K562 (cell line): ENCODE data around the gene PLEKHF1. TPM values are rescaled to one million over a fixed set of nuclear protein-coding genes. Genes with fewer than 3 reads are reported as not detected.

Experiments
- ATF1 ChIP-seq, 2 experiments: fragments of 450-650 bp in 1 of 2; IDR thresholded peaks; 2 replicates each; pipeline ENCODE4 v1.6.1; 2016; ENCODE audit warnings: missing compliant biosample characterization in 1 of 2, missing genetic modification characterization in 1 of 2
- CREM ChIP-seq: IDR thresholded peaks from 2 replicates; pipeline ENCODE4 v1.6.1; 2014; ENCODE audit warnings: antibody characterized with exemption, low read depth
- DPF2 ChIP-seq: fragments of 450-650 bp; IDR thresholded peaks from 2 replicates; pipeline ENCODE4 v1.6.1; 2016
- GTF3C2 ChIP-seq: IDR thresholded peaks from 3 replicates; pipeline ENCODE4 v1.6.1; 2011; ENCODE audit warnings: borderline replicate concordance, mild to moderate bottlenecking, moderate library complexity; ENCODE audit not compliant: insufficient read length; ENCODE audit errors: extremely low read depth
- KLF16 ChIP-seq: IDR thresholded peaks from 2 replicates; pipeline ENCODE4 v1.6.1; 2016; ENCODE audit warnings: antibody characterized with exemption
- MYC ChIP-seq, 2 experiments: fragments of 250-450 bp in 1 of 2; sonication (Bioruptor Pico) in 1 of 2; IDR thresholded peaks; 2 replicates each; pipeline versions ENCODE4 v1.5.1 to v1.6.1; 2012 to 2021; ENCODE audit warnings: low read depth in 2 of 2, borderline replicate concordance in 1 of 2, improper control_type of control experiment in 1 of 2, low read length in 1 of 2, mild to moderate bottlenecking in 1 of 2, moderate library complexity in 1 of 2
- NKRF ChIP-seq: fragments of 450-650 bp; IDR thresholded peaks from 2 replicates; pipeline ENCODE4 v1.6.1; 2016; ENCODE audit warnings: borderline replicate concordance
- NR2C2 ChIP-seq, 2 experiments: fragments of 200-800 bp in 1 of 2; sonication (Bioruptor generic) in 1 of 2; sonication (generic) in 1 of 2; formaldehyde crosslinking in 1 of 2; IDR thresholded peaks; 2 replicates each; pipeline versions ENCODE4 v1.6.1 to v1.8.0; 2016 to 2022; ENCODE audit warnings: mild to moderate bottlenecking in 1 of 2, missing compliant biosample characterization in 1 of 2, missing genetic modification characterization in 1 of 2, missing genetic modification reagents in 1 of 2
- NRF1 ChIP-seq, 2 experiments: fragments of 450-650 bp; IDR thresholded peaks in 1 of 2; conservative IDR thresholded peaks in 1 of 2; 2 replicates each; pipeline ENCODE4 v1.6.1; 2014; ENCODE audit warnings: mild to moderate bottlenecking in 2 of 2
- ZC3H4 ChIP-seq: sonication (generic); formaldehyde crosslinking; IDR thresholded peaks from 2 replicates; pipeline ENCODE4 v1.9.0; 2021; ENCODE audit warnings: missing genetic modification reagents, borderline replicate concordance
- ZNF175 ChIP-seq: fragments of 200-800 bp; sonication (Bioruptor generic); IDR thresholded peaks from 2 replicates; pipeline ENCODE4 v1.6.1; 2016; ENCODE audit warnings: low read depth, mild to moderate bottlenecking, missing genetic modification characterization, missing compliant biosample characterization
- polyA plus RNA-seq, 8 experiments: library from polyadenylated mRNA; depleted of rRNA in 4 of 8; stranded (reverse) in 5 of 8; unstranded in 3 of 8; fragments of >200 nt; fragmentation: Nextera tagmentation in 2 of 8; fragmentation: Illumina TruSeq in 1 of 8; extraction: Ambion mirVana in 2 of 8; extraction: Trizol in 1 of 8; gene quantifications; 2 replicates each; pipeline versions ENCODE4 v1.2.1 to v1.2.3, GENCODE V29; 2011 to 2014; ENCODE audit warnings: inconsistent platforms in 1 of 8, missing spikeins in 1 of 8
- total RNA-seq, 7 experiments: library from RNA; depleted of rRNA in 6 of 7; stranded (reverse); fragments of >200 nt in 6 of 7; fragmentation: Illumina TruSeq in 2 of 7; extraction: Trizol in 2 of 7; gene quantifications; 2 replicates each; pipeline versions ENCODE4 v1.2.1 to v1.2.3, GENCODE V29; 2011 to 2021; ENCODE audit warnings: low replicate concordance in 1 of 7
- TF ChIP-seq, protein P1 (sequence below): fragments of 450-650 bp; formaldehyde crosslinking; IDR thresholded peaks from 2 replicates; pipeline ENCODE4 v1.4.0; 2022; ENCODE audit warnings: missing genetic modification characterization
- TF ChIP-seq, protein P2 (sequence below), 2 experiments: fragments of 450-650 bp; IDR thresholded peaks; 2 replicates each; pipeline ENCODE4 v1.6.1; 2016
- TF ChIP-seq, protein P3 (sequence below): IDR thresholded peaks from 2 replicates; pipeline ENCODE4 v1.6.1; 2011; ENCODE audit warnings: borderline replicate concordance, low read depth, mild to moderate bottlenecking, moderate library complexity, low read length; ENCODE audit not compliant: insufficient read depth, poor library complexity, severe bottlenecking

PLEKHF1 gene
- total and polyA plus RNA-seq, 9 of the 15 experiments (the other 6 are each of a cell fraction or from before 2014, with no cell fraction given) = 0.07 to 13.4 (median 3.9) TPM; not detected in 1

GRCh38 chr19:29715701-29716581 is 50.7 kb downstream of the PLEKHF1 start (continued):
- no peak for TF ChIP-seq CREM
- TF ChIP-seq NR2C2 (CRISPR knock-in tag; IDR thresholded peaks at IDR 0.05) = no peak
- peak; percentile 72; the same call in 1 of the 2 replicates for TF ChIP-seq NR2C2 (tag; IDR thresholded peaks at IDR 0.05)
- TF ChIP-seq NKRF = 0 out of 2 replicates have a peak, but pooled peaks have one; percentile 1
- no peak for TF ChIP-seq MYC (IDR thresholded peaks at IDR 0.05; ENCODE audit: low read depth, low read length)
- TF ChIP-seq MYC (CRISPR knock-in tag; IDR thresholded peaks at IDR 0.05; ENCODE audit: borderline replicate concordance, low read depth) = 0 out of 2 replicates have a peak, but pooled peaks have one; percentile 8
- TF ChIP-seq, protein P1, sequence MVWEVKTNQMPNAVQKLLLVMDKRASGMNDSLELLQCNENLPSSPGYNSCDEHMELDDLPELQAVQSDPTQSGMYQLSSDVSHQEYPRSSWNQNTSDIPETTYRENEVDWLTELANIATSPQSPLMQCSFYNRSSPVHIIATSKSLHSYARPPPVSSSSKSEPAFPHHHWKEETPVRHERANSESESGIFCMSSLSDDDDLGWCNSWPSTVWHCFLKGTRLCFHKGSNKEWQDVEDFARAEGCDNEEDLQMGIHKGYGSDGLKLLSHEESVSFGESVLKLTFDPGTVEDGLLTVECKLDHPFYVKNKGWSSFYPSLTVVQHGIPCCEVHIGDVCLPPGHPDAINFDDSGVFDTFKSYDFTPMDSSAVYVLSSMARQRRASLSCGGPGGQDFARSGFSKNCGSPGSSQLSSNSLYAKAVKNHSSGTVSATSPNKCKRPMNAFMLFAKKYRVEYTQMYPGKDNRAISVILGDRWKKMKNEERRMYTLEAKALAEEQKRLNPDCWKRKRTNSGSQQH (CRISPR knock-in tag) = no peak
- TF ChIP-seq ZNF175 = no peak
- TF ChIP-seq, protein P2, sequence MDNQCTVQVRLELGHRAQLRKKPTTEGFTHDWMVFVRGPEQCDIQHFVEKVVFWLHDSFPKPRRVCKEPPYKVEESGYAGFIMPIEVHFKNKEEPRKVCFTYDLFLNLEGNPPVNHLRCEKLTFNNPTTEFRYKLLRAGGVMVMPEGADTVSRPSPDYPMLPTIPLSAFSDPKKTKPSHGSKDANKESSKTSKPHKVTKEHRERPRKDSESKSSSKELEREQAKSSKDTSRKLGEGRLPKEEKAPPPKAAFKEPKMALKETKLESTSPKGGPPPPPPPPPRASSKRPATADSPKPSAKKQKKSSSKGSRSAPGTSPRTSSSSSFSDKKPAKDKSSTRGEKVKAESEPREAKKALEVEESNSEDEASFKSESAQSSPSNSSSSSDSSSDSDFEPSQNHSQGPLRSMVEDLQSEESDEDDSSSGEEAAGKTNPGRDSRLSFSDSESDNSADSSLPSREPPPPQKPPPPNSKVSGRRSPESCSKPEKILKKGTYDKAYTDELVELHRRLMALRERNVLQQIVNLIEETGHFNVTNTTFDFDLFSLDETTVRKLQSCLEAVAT (IDR thresholded peaks at IDR 0.05) = no peak
- TF ChIP-seq DPF2 = peak; percentile 53; the same call in 1 of the 2 replicates
- TF ChIP-seq ATF1 (CRISPR knock-in tag; IDR thresholded peaks at IDR 0.05) = no peak
- peak; percentile 19; the same call in 1 of the 2 replicates for TF ChIP-seq ATF1 (tag; IDR thresholded peaks at IDR 0.05)
- TF ChIP-seq KLF16 = no peak
- TF ChIP-seq GTF3C2 = no peak
- peak; percentile 31 to 51; a peak in 2 of 4 replicates for TF ChIP-seq NRF1 (conservative IDR thresholded peaks at IDR 0.05 in 1 of 2, IDR thresholded peaks at IDR 0.05 in 1 of 2)
- no peak for TF ChIP-seq ZC3H4
- TF ChIP-seq, protein P3, sequence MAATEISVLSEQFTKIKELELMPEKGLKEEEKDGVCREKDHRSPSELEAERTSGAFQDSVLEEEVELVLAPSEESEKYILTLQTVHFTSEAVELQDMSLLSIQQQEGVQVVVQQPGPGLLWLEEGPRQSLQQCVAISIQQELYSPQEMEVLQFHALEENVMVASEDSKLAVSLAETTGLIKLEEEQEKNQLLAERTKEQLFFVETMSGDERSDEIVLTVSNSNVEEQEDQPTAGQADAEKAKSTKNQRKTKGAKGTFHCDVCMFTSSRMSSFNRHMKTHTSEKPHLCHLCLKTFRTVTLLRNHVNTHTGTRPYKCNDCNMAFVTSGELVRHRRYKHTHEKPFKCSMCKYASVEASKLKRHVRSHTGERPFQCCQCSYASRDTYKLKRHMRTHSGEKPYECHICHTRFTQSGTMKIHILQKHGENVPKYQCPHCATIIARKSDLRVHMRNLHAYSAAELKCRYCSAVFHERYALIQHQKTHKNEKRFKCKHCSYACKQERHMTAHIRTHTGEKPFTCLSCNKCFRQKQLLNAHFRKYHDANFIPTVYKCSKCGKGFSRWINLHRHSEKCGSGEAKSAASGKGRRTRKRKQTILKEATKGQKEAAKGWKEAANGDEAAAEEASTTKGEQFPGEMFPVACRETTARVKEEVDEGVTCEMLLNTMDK = no peak
